HG02973 (cell line): ENCODE results near the gene CDT1.

Source experiments
- ATAC-seq: cut with Tn5 transposase; IDR thresholded peaks from one replicate; pipeline ENCODE4 v1.9.1; 2021; ENCODE audit warnings: moderate library complexity; ENCODE audit not compliant: unreplicated experiment

The CDT1 gene

DNA sequence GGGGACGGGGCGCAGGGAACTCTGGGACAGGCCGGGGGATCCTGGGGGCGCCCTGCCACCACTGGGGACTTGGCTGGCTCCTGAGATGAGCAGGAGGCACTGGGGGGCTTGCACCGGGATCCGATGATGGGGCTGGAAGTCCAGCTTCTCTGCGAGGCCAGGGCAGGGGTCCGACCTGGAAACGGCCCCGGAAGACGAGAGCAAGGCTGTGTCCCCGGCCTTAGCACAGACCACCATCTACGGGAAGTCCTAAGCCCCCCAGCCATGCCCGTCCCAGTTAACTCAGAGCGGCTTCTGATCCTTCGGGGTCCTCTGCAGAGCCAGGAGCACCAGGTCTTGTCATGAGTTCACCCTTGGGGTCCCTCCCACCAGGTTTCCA is 573 bp downstream of the CDT1 start:
- no peak for ATAC-seq

- no peak for ATAC-seq
Observed at GRCh38 chr16:88804552-88805339, 1.2 kb downstream of the CDT1 start.

- no peak for ATAC-seq
Observed at GRCh38 chr16:88805340-88805715, 1.7 kb downstream of the CDT1 start.

- no peak for ATAC-seq
Observed at GRCh38 chr16:88805887-88806393, 2.4 kb downstream of the CDT1 start.

GRCh38 chr16:88806491-88807111 is 3.0 kb downstream of the CDT1 start:
- no peak for ATAC-seq

DNA sequence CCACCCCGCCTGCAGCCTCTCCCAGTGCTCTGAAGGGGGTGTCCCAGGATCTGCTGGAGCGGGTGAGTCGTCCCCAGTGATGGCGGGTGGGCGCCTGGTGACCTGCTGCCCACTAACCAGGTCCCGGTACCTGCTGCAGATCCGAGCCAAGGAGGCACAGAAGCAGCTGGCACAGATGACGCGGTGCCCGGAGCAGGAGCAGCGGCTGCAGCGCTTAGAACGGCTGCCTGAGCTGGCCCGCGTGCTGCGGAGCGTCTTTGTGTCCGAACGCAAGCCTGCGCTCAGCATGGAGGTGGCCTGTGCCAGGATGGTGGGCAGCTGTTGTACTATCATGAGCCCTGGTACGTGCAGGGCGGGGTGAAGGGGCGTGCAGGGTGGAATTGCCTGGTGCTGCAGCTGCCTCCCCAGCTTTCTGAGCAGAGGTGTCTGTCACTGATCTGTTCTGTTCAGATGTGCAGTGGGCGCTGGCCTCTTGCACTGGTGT is 3.6 kb downstream of the CDT1 start:
- no peak for ATAC-seq

- ATAC-seq, result no peak
Observed at GRCh38 chr16:88807626-88808453, 4.3 kb downstream of the CDT1 start.

- ATAC-seq, result no peak
Observed at GRCh38 chr16:88809068-88809675, 5.6 kb downstream of the CDT1 start.

DNA sequence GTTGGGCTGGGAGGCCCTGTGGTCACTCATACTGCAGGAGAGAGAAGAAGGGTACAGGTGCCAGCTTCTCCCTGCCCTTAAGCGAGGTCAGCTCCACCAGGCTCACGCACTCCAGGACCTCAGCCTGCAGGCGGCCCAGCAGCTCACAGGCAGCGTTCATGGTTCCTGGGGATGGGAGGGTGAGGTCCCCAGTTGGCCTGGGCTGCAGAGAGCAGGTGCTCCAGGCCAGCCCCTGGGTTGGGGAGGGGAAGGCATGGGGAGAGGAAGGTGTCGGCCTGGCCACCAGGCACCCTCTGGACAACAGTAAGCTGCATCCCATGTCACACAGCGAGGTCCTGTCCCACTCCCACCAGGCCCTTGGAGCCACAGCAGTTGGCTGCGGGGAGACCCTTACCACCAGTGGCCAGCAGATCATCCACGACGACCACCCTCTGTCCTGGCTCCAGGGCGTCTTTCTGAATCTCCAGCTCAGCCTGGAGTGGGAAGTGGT is 6.1 kb downstream of the CDT1 start:
- ATAC-seq, result no peak

GRCh38 chr16:88810166-88810911 is 6.8 kb downstream of the CDT1 start:
- ATAC-seq, result no peak

DNA sequence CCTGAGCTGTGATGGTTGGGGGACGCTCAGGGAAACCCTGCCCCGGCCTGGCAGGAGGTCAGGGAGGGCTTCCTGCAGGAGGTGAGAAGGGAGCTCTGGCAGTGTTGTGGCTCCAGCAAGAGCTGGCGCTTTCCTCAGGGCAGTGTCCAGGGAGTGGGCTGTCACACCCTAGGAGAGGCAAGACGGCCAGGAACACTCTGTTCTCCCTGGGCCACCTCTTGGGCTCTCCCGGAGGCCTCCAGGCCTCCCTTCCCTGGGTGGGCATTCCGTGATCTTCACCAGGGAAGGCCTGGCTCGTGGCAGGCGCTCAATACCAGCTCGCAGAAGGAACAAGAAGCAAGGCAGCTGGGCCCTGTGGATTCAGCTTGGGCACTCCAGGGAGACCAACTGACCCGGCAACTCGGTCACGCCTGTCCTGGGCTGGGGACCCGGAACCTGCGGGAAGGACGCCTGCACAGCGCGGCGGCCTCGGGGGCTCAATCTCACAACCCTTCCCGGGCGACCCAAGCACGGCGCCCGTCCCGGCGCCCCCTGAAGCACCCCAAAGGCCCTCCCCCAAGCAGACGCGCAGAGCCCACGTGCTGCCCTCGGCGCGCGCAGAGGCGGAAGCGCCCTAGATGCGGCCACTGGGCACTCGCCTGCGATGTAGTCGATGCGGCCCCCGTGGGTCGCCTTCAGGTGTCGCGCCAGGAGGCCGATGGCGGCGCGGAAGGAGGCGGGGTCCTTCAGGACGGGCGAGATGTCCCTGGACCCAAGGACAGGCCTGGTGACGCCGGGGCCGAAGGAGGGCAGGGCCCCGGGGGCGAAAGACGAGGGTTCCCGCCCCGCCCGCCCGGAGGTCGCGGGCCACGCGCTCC is 7.6 kb downstream of the CDT1 start:
- ATAC-seq, result peak; percentile 39

GRCh38 chr16:88811769-88812512 is 8.4 kb downstream of the CDT1 start, which contains the start of gene APRT:
TSS of gene APRT (minus strand) at chr16:88811928. CDS start at chr16:88811899, 29 bp downstream.
- peak; percentile 60 for ATAC-seq

DNA sequence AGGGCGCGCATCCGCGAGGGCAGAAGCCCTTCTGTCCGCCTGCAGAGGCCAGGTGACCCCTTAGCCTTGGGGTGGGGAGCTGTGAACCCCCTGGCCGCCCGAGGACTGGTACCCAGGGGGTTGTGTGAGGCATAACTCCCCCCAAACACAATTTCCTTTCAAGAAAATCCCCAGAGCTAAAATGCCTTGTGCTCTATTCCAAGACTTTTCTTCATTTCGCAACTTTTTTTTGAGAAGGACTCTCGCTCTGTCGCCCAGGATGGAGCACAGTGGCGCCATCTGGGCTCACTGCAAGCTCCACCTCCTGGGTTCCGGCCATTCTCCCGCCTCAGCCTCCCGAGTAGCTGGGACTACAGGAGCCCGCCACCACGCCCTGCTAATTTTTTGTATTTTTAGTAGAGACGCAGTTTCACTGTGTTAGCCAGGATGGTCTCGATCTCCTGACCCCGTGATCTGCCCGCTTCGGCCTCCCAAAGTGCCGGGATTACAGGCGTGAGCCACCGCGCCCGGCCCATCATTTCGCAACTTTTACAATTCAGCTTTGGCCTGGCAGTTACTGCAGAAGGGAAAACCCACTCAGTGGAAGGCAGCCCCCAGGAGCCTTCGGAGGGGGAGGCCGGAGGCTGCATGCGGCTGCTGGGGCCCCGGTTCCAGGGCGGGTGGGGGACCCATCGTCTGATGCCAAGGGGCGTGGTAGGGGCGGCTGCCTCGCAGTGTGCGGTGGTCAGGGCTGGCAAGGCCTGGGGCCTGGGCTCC is 9.1 kb downstream of the CDT1 start:
- no peak for ATAC-seq

DNA sequence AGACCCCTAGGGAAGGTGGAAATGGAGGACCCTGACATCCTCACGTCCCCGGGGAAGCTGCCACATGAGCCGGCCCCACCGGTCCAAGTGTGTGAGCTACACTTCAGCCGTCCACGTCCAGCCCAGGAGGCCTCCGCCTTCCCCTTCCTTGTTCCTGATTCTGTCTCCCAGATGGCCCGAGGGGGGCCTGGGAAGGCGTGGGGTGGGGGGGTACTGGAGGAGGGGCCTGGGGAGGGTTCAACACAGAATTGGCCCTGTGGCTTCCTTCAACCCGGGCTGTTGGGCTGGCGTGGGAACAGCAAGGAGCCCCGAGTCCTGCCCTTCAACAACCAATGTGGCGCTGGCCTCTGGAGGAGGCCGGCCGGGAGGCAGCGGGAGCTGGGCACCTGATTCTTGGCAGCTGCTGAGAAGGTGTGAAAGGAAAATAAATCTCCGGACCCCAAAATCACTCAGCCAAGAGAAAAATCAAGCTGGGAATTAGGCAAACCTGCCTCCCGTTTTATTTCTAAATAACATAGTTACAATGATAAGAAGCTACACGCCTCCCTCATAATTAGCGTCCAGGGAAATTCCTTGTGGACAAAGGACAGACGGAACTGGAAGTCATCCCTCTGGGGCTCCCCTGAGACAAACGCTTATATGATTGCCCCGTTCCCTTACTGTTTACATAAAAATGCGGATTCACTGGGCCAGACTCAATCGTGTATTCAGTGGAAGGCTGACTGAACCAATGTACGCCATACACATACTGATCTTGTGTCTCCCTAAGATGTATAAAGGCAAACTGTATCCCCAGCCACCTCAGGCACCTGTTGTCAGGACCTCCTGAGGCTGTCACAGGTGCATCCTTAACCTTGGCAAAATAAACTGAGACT is 9.9 kb downstream of the CDT1 start:
- no peak for ATAC-seq

DNA sequence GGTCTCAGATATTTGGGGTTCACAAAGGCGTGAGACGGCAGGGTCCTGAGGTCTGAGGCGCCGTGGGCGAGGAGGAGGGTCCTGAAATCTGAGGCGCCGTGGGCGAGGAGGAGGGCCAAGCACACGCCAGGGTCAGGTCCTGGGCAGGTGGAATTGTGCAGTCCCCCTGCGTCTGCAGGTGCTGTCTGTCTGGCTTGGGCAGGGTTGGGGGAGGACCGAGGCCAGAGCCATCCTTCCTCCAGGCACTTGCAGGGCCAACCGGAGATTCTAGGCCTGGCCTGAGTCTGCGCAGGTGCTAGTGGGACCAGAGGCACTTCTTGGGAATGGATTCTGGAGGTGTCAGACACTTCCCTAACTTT is 10.5 kb downstream of the CDT1 start:
- ATAC-seq, result no peak

- ATAC-seq, result no peak
Observed at GRCh38 chr16:88815227-88815626, 11.6 kb downstream of the CDT1 start.
